Measurements from ENCODE around the gene SLIT3. TPM values are rescaled to one million over a fixed set of nuclear protein-coding genes. Genes with fewer than 3 reads are reported as not detected.

SLIT3 gene
- total and polyA plus RNA-seq, 2 donors from 2014 or later = 14.5 to 54.1 TPM

DNA sequence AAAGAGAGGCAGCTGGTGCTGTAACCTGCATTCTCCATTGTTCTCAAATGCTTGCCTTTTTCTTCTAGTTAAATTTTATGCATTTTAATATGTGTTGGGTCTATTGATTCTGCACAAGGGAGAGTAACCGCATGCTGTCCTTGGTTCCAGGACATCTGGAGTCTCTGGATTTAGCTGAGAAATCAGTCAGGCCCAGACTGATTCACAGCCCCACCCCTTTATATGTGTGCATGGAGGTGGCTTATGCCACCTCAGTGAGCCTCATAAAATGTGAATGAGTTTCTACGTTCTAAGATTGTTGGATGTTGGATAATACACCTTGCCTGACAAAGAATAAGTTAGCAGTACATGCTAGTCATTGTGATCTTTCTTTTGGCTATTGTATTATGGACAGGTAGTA, 611.7 kb downstream of the SLIT3 start:
- Histone ChIP-seq H3K9me3 (ENCODE audit: control insufficient read depth in 2 of 3, insufficient read depth in 1 of 3, low read length in 3 of 3) (no peaks in the 10 kb centered on the region), H3K27me3 (ENCODE audit: control insufficient read depth, insufficient read depth, low read length) (no peaks in the 10 kb centered on the region), H3K4me3 (ENCODE audit: low read length in 3 of 3) (no peak overlapping the region), H3K4me1 (ENCODE audit: control insufficient read depth in 2 of 3, insufficient read depth in 2 of 3, low read depth in 1 of 3, low read length in 3 of 3) (no peaks in the 10 kb centered on the region), H3K27ac (ENCODE audit: low read depth in 2 of 2, low read length in 2 of 2) (no peak overlapping the region), H3K36me3 (ENCODE audit: control insufficient read depth in 2 of 3, insufficient read depth in 3 of 3, low read length in 3 of 3) (no peaks in the 10 kb centered on the region), H3K9ac (ENCODE audit: low read length in 3 of 3) (no peak overlapping the region)
- TF ChIP-seq, protein P1, sequence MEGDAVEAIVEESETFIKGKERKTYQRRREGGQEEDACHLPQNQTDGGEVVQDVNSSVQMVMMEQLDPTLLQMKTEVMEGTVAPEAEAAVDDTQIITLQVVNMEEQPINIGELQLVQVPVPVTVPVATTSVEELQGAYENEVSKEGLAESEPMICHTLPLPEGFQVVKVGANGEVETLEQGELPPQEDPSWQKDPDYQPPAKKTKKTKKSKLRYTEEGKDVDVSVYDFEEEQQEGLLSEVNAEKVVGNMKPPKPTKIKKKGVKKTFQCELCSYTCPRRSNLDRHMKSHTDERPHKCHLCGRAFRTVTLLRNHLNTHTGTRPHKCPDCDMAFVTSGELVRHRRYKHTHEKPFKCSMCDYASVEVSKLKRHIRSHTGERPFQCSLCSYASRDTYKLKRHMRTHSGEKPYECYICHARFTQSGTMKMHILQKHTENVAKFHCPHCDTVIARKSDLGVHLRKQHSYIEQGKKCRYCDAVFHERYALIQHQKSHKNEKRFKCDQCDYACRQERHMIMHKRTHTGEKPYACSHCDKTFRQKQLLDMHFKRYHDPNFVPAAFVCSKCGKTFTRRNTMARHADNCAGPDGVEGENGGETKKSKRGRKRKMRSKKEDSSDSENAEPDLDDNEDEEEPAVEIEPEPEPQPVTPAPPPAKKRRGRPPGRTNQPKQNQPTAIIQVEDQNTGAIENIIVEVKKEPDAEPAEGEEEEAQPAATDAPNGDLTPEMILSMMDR (IDR thresholded peaks at IDR 0.05; ENCODE audit: borderline replicate concordance, extremely low read depth, insufficient read depth) = no peak
- FAIRE-seq (no peak), DNase-seq (no peak)
- intact Hi-C loops (cut with DNase I) = no loop called here

DNA sequence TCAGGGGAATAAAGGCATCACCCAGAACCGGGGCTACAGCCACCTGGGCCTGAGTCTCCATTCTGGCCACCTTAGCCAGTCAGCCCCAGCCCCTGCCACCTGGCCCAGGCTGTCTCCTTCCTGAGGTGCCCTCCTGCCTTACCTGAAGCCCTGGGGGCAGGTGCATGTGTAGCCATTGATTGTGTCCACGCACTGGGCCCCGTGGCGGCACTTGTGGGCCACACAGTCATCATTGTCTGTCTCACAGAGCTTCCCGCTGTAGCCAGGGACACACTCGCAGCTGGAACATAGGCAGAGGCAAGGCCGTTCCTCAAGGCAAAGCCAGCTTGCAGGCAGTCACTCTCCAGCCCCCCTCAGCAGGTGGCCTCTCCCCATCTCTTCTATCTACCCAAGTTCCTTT, 614.1 kb downstream of the SLIT3 start:
- DNase-seq = no peak

DNA sequence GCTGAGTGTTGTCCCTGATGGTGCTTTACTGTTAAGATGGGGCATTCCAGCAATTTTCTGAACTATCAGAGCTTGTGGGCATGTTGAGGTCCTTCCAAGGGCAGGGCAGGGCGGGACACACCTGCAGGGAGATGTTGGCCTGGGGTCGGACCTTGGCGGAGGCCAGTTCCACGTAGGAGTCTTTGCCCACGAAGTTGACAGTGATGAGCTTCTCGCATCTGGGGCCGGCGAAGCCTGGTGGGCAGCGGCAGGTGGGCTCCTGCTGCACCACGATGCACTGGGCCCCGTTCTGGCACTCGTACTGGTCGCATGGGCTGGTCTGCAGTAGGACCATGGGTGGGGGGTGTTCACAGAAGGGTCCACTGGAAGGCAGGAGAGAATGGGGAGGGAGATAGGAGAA, 615.4 kb downstream of the SLIT3 start:
- intact Hi-C loops (cut with DNase I) = no loop called here
- no peak for DNase-seq
- Histone ChIP-seq H3K4me1 (ENCODE audit: control insufficient read depth in 2 of 3, insufficient read depth in 2 of 3, low read depth in 1 of 3, low read length in 3 of 3) (peaks cover 0 to 3% (median 0%) of the 10 kb centered on the region in 3 donors), H3K27me3 (ENCODE audit: control insufficient read depth, insufficient read depth, low read length) (no peaks in the 10 kb centered on the region), H3K9me3 (ENCODE audit: control insufficient read depth in 2 of 3, insufficient read depth in 1 of 3, low read length in 3 of 3) (no peaks in the 10 kb centered on the region), H3K9ac (ENCODE audit: low read length in 3 of 3) (no peak overlapping the region), H3K27ac (ENCODE audit: low read depth in 2 of 2, low read length in 2 of 2) (no peak overlapping the region), H3K36me3 (ENCODE audit: control insufficient read depth in 2 of 3, insufficient read depth in 3 of 3, low read length in 3 of 3) (no peaks in the 10 kb centered on the region), H3K4me3 (ENCODE audit: low read length in 3 of 3) (no peak overlapping the region)
- TF ChIP-seq, protein P1 (IDR thresholded peaks at IDR 0.05; ENCODE audit: borderline replicate concordance, extremely low read depth, insufficient read depth) = no peak
- FAIRE-seq = no peak

More for the DNA sequence above, 614.1 kb downstream of the SLIT3 start:
- Histone ChIP-seq H3K36me3 (ENCODE audit: control insufficient read depth in 2 of 3, insufficient read depth in 3 of 3, low read length in 3 of 3) (no peaks in the 10 kb centered on the region), H3K4me3 (ENCODE audit: low read length in 3 of 3) (no peak overlapping the region), H3K27ac (ENCODE audit: low read depth in 2 of 2, low read length in 2 of 2) (no peak overlapping the region), H3K9me3 (ENCODE audit: control insufficient read depth in 2 of 3, insufficient read depth in 1 of 3, low read length in 3 of 3) (no peaks in the 10 kb centered on the region), H3K9ac (ENCODE audit: low read length in 3 of 3) (no peak overlapping the region), H3K4me1 (ENCODE audit: control insufficient read depth in 2 of 3, insufficient read depth in 2 of 3, low read depth in 1 of 3, low read length in 3 of 3) (peaks cover 0 to 3% (median 0%) of the 10 kb centered on the region in 3 donors), H3K27me3 (ENCODE audit: control insufficient read depth, insufficient read depth, low read length) (no peaks in the 10 kb centered on the region)
- no peak for FAIRE-seq
- TF ChIP-seq, protein P1 (IDR thresholded peaks at IDR 0.05; ENCODE audit: borderline replicate concordance, extremely low read depth, insufficient read depth) = no peak
- intact Hi-C loops (cut with DNase I) = no loop called here

DNA sequence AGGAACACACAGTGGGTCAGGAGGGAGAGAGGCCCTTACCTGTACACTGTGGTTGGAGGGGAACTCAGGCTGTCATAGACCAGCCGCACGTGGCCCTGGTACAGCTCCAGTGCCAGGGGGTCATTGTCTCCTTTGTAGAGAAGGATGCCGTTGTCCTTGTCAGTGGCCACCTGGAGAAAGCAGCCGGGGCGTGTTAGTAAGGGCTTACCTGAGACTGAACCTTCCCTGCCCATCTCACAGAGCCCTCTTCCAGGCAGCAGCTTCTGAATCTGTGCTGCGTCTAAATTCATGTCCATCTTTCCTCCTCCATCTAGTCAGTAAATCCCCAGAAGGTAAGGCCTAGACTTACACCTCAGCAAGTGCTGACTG, 617.0 kb downstream of the SLIT3 start:
- TF ChIP-seq, protein P1 (IDR thresholded peaks at IDR 0.05; ENCODE audit: borderline replicate concordance, extremely low read depth, insufficient read depth) = no peak
- Histone ChIP-seq H3K27ac (ENCODE audit: low read depth in 2 of 2, low read length in 2 of 2) (no peak overlapping the region), H3K9ac (ENCODE audit: low read length in 3 of 3) (no peak overlapping the region), H3K4me3 (ENCODE audit: low read length in 3 of 3) (no peak overlapping the region), H3K27me3 (ENCODE audit: control insufficient read depth, insufficient read depth, low read length) (no peaks in the 10 kb centered on the region), H3K9me3 (ENCODE audit: control insufficient read depth in 2 of 3, insufficient read depth in 1 of 3, low read length in 3 of 3) (no peaks in the 10 kb centered on the region), H3K36me3 (ENCODE audit: control insufficient read depth in 2 of 3, insufficient read depth in 3 of 3, low read length in 3 of 3) (no peaks in the 10 kb centered on the region), H3K4me1 (ENCODE audit: control insufficient read depth in 2 of 3, insufficient read depth in 2 of 3, low read depth in 1 of 3, low read length in 3 of 3) (peaks cover 0 to 3% (median 0%) of the 10 kb centered on the region in 3 donors)
- intact Hi-C loops (cut with DNase I) = no loop called here
- DNase-seq (no peak), FAIRE-seq (no peak)
